HG02884 (cell line): ENCODE measurements around the gene TEAD4.

Source experiments
- ATAC-seq: cut with Tn5 transposase; IDR thresholded peaks from one replicate; pipeline ENCODE4 v1.9.1; 2021; ENCODE audit warnings: mild to moderate bottlenecking, moderate library complexity; ENCODE audit not compliant: unreplicated experiment

Gene TEAD4

DNA sequence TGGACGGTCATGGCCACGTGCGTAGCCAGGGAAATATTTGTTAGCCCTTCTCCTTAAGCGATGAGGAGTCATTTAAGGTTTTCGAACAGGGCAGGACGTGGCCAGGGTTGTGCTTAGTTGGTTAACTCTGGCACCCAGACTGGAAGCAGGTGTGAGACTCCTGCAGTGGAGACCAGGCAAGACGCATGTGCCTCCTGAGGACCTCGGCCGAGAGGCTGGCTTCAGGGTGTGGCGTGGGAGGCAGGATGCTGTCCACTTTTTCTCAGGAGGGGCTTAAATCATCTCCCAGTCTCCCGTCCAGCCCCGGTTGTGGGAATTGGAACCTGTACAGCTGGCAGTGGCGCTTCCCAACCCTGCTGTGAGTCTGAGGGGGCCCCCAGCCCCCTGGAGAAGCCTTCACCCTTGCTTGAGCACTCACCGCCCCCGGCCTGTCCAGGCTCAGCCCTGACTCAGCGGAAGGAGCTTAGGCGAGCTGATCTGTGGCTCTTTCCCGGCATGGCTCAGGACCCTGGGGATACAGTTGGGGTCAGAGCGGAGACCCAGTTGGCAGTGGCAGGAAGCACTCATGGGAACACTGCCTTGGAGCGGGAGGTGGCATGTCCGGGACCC lies 71.7 kb downstream of the TEAD4 start:
- ATAC-seq = no peak

DNA sequence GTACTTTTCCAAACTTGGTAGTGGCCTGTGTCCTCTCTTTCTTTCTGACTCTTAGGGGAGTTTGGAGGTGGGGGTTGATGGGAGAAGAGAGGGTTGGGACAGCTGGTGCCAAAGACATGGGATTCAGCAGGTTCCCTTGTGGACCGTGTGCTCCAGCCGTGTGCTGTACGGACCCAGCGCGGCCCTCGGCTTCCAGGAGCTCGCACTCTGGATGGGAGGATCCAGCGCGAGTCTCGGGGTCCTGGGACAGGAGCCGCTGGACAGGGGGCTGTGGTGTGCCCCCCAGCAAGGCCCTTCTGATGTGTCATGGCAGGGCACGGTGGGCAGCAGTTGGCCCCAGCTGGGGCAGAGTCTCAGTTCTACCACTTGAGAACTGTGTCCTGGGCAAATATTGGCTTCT lies 73.0 kb downstream of the TEAD4 start:
- ATAC-seq = no peak

DNA sequence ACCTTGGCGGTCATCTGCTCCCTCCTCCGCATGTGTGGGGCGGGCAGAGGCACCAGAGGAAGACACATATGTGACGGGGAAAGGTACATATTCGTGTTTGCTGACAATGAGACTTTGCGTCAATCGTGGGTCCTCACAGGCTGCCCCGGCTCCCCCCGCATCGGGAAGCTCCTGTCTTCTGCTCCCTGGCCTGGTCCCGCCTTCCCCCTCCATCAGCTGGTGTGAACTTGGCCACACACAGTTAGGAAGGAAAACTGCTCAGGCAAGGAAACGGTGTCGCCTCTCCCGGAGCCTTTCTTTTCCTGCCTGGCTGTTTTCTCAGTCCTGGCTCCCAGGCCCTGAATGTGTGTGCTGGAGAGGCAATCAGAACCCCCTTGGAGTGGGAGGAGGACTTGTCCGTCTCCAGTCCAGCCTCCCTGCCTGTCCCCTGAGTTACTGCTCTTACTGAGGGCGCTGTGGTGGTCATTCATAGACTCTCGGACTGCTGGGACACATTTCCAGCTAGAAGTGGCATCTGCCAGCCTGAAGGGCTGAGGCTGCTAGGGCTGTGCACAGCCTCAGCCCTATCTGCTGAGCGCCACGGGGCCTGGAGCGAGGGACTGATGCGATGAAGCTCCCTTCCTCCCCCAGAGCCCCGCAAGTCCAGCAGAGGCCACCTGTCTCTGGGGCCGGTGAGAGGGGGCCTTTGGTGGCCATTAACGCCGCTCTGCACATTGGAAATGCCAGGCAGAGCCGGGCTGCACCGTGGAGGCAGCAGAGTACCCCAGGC lies 73.8 kb downstream of the TEAD4 start:
- ATAC-seq = no peak

DNA sequence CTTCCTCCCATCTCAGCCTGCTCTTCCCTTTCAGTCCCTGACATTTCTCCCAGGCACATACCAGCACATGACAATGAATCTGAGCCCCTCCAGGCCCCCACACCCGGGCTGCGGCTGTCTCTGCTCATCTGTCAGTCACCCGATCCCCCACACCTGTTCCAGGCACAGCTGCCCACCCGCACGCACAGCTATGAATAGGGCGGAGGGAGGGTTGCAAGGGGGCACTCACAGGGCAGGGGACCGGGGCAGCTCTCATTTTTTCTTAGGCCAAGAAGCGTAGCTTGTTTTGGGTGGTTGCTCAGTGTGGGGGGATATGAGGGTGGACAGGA lies 74.3 kb downstream of the TEAD4 start:
- ATAC-seq = no peak

DNA sequence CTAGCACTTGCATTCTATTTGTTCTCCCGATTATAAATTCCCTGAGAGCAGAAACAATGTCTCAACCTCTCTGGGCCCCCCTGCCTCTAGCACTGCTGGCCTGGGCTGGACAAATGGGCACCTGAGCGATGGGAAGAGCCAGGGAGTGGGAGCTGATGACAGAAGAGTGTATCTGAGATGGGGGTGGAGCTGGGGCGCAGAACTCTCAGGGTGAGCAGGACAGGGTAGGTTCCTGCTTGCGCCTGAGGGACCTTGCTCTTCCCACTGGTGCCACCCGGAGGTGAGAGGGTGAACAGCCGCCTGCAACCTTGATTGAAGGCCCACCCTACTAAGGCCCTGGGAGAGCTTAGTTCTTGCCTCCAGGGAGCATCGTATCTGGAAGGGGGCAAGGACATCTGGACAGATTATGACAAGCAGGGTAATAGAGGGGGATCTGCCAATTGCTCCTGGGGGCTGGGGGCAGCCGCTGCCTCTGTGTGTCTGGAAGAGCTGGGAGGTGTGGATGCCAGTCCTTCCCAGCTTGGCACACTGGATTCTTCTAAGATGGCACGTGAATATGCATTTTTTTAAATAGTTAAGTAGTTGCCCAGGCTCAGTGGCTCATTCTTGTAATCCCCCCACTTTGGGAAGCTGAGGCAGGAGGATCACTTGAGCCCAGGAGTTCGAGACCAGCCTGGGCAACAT lies 75.0 kb downstream of the TEAD4 start:
- ATAC-seq = no peak

DNA sequence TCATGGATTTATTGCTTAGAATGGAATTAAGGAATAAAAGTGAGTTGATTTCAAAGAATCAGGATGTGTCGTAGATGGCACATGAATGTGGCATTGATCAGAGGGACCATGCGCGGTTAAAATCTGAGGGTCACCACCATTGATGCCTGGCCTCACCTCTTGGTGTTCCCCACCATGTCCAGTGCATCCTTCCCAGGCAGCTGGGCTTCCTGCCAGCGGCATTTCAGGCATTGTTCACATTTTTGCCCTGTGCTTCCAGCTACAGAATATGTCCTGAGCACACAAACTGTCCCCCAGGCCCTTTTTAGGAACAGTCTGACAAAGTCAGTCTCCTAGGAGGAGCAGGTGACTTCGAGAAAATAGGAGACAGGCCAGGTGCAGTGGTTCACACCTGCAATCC lies 76.0 kb downstream of the TEAD4 start:
- no peak for ATAC-seq

DNA sequence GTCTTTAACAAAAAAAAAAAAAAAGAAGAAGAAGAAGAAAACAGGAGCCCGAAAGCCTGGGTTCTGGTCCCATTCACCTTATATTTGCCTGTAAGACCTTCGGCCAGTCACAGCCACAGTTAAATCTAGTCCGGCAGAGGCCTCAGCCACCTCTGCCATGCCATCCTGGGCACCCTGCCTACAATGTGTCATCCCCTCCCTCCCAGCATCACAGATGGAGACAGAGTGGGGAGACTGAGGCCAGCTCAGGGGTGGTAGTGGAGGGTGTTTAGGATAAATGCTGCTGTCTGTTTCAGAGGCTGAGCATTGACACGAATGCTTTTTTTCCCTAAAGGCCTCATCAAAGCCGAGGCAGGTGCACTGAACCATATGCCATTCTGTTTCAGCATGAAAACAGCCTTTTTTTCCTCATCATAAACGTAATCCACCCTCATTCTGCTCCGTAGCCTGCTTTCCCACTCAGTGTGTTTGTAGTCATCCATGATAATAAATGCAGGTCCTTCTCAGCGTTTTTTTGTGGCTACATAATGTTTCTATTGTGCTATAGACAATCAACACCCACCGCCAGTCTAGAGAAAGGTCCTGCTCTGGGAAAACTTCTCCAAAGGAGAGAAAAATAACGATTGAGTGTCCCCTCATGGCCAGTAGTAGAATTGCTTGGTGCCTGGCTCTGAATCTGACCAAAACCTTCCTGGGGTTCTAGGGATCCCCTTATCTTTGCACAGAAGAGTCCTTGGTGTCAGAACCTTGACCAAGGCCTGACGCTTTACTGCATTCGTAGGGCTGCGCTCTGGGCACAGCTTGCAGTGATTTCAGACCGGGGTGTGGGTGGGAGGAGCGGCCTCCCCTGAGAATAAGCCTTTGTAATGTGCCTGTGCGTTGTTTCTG lies 76.9 kb downstream of the TEAD4 start:
- no peak for ATAC-seq

DNA sequence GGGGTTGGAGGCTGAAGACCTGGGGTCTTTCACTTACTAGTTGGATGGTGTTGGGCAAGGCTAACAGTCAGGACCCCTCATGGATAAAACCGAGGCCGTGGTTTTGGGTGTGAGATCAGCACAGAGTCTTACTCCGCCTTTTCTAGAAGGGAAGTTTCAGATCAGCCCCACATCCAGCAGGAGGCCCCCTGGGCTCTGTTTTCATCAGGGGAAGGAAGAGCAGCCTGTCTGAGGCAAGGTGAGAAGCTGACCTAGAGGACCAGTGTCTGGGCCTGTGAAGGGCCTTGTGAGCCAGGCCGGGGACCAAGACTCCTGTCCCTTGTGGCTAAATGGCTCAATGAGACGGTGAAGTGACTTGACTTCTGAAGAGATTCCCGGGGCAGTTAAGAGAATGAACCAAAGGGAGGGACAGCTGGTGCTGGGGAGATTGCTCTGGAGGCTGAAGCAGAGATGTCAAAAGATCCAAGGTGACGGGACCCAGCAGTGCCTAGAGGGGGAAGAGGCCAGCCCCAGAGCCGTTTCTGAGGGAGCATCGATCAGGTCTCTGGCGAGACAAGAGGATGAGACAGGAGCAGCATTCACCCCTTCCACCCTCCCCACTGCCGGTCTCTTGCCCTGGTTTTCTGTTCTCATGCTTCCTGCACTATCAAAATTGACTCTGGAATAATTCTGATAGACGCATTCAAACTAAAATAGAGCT lies 77.9 kb downstream of the TEAD4 start:
- ATAC-seq = no peak

DNA sequence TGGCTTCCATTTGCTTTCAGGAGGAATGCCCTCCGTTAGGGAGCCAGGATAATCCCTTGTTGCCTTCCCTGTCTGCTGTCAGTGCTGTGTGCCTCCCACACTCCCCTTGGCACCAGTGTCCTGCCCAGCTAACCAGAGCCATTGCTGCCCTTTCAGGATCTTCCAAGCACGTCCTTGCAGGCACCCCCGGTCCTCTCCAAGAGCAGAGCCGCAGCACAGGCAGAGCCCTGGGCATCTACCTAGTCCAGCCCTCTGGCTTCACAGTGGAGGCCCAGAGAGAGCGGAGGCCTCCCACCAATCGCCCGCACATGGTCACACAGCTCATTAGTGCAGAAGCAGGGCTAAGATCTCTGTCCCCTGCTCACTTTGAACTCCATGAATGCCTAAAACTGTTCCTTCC lies 79.0 kb downstream of the TEAD4 start:
- no peak for ATAC-seq

DNA sequence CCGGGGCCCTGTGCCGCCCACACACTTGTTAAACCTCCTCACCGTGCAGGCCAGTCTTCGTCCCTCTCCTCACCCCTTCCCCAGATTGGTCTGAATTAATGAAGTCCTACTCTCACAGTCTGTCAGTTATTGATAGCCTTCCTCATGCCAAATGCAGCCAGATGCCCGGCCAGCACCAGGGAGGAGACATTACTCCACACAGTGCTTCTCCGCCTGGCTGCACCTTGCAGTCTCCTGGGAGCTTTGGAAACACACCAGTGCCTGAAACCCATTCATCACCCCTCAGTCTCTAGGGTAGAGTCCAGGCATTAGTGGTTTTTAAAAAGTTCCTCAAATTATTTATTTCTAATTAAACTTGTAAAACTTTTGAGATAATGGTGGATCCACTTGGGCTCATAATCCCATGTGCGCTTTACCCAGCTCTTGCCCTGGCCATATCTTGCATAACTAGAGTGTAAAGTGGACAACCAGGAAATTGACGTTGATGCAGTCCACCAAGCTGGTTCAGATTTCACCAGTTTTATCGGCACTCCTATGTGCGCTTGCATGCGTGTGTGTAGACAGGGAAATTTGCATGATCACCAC lies 79.8 kb downstream of the TEAD4 start:
- ATAC-seq = no peak

DNA sequence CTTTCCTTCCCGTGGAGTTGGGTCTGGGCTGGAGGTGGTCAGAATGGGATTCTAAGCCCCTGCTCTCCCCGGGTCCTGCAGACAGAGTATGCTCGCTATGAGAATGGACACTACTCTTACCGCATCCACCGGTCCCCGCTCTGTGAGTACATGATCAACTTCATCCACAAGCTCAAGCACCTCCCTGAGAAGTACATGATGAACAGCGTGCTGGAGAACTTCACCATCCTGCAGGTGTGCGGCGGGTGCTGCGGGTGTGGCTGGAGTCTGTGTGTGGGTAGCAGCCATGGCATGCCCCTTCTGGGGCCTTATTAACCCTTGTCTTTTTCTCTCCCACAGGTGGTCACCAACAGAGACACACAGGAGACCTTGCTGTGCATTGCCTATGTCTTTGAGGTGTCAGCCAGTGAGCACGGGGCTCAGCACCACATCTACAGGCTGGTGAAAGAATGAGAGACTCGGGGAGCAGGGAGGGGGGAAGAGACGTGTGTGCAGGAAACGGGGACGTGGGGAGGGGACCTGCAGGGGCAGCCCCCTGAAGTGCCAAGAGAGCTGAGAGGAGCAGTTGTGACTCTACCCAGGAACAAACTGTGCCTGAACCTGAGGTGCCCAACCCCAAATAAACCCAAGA lies 80.9 kb downstream of the TEAD4 start:
- no peak for ATAC-seq

DNA sequence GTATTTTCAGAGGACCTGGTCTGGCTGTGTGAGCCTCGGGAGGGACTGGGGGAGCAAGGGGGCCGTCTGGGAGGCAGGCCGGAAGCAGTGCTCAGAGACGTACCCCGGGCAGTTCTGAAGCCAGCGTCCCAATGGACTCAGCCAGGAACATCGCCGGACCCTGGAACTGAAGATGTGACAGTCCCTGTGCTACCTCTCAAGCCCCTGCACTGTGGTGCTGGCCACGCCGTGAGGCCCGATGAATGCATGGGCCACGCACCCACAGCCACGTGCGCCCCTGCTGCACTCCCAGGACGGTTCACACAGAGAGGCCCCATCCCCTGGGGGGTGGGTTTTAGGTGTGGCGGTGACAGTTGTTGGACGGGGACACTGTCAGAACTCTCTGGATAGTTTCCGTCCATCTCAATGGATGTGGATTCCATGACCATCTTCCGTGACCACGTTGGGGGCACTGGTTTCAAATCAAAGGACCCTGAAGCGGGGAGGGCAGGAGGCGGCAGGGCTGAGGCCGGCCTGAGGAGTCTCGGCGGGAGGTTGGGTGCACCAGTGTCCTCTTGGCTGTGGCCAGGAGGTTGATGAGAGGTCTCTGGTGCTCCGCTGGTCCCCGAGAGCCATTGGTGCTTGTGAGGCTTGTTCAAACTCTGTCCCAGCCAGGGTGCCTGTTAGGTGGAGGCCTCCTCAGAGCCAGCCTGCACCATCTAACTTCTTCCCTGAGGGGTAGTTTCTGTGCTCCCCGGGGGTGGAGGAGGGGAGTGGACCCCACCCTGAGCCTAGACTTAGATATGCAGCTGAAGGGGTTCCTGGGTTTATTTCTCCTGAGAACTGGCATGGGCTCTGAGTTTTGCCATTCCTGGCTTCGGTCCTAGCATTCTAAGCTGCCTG lies 81.7 kb downstream of the TEAD4 start:
- ATAC-seq = no peak

DNA sequence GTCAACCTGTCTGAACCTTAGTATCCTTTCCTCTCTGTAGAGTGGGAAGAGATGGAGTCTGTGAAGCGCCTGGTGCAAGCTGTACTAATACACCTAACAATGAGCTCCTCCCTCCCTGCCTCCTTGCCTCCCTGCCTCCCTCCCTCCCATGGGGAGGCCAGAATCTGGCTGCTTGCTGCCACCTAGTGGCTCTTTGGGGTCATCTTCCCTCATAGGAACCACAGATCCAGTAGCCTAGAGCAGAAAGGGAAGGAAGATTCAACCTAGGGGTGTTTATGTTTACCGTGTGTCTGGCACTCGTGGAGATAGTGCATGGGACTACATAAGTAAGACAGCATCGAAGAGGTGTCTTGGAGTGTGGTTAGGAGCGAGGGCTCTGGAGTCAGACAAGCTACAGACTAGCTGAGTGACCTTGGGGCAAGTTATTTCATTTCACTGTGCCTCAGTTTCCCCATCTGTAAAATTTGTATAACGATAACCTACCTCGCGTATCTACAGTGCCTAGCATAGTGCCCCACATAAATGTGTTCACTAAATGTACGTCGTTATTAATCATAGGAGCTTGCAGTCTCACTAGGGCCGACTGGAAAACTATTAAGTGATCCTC lies 82.5 kb downstream of the TEAD4 start:
- no peak for ATAC-seq

DNA sequence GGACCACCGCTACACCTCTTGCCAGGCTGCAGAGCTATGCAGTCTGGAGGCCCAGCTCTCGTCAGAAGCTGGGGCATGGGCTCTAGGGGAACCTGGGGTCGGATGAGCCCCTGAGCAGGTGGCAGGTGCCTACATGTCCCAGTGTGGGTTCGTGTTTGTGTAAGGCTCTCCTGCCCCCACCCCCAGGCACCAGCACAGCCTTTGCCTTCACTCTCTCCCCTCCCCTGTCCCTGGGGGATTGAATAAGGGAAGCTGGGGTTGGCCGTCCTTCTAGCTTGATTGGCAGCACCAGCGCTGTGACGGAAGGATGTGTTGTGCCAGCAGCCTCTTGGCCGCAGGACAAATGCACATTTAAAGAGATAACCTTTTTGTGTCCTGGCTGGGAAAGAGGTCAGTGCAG lies 83.2 kb downstream of the TEAD4 start:
- ATAC-seq = no peak

DNA sequence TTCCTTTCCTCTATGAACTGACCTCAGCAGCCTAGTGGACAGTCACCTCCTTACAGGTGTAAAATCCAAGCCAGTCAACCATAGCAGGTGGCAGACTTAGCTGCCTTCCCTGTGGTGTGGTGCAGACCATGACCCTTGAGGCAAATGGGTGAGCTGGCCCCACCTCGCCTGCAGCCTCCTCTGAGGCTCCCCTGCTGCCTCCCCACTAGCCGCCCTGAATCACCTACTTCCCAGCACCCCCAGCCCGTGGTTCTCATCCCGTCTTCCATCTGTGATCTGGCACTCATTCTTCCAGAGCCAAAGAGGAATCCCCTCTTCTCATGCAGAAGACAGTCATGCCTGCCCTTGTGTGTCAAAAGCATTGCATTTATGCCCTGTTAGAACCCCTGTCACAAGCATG lies 83.6 kb downstream of the TEAD4 start:
- no peak for ATAC-seq

DNA sequence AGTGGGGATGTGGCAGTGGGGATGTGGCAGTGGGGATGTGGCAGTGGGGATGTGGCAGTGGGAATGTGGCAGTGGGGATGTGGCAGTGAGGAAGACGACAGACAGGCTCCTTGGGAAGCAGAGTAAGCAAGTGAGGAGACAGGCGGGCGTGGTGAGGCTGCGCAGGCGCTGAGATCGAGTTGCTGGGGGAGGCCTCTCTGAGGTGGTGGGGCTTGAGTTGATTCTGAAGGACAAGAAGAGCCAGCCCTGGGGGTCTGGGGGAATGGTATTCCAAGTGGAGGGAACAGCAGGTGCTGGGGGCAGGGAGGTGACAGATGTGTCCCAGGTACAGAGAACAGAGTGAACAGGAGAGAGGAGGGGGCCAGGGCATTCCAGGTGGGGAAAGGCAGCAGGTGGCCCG lies 84.2 kb downstream of the TEAD4 start:
- no peak for ATAC-seq

DNA sequence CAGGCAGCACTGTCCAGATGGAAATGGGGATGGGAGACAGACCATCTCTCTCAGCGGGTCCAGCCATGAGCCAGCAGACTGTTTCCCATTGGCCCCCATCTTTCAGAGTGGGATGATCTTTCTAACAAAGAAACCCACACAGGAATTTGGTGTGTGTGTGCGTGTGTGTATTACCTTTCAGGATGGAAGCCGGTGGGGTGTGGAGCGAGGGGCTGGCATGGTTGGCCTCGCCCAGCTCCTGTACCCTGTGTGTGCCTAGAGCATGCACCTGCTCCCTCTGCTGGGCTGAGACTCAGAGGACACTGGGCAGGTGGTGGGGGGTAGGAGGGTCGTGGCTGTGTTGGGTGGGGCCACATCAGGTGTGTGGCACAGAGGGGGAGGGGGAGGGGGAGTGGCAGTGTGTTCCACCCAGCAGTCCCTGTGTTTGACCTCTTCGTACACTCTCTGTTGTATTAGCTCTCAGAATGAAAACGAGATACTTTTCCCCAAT lies 85.0 kb downstream of the TEAD4 start:
- ATAC-seq = no peak

DNA sequence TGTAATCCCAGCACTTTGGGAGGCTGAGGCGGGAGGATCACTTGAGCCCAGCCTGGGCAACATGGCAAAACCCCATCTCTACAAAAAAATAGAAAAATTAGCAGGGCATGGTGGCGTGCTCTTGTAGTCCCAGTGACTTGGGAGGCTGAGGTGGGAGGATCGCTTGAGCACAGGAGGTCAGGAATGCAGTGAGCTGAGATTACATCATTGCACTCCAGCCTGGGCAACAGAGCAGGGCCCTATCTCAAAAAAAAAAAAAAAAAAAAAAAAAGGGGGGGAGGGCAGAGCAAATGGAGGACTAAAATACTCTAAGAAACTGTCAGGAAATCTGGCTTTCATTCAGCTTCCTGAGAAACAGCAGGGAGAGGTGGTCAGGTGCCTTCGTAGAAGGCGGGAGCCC lies 86.3 kb downstream of the TEAD4 start:
- ATAC-seq = no peak
